ENCODE results near the gene ARHGAP10. TPM values are rescaled to one million over a fixed set of nuclear protein-coding genes. Genes with fewer than 3 reads are reported as not detected.

The ARHGAP10 gene
- total RNA-seq, 1 experiment from 2014 or later, result 36.6 TPM

DNA sequence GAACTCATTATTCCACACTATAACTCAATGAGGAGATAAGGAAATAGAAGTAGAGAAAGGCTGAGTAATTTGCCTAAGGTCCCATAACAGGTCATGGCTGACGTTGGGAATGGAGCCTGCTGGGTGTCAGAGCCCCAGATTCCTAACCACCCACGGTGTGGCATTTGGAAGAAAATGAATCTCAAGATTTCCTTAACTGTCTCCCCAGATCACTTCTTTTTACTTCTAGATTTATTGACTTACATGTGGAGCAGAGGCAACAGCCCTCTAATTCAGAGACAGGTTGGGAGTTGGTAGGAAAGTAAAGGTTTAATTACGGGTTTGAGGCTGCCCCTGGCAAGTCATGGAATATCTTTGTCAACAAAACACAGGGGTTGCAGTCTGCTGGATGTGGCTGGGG is 134.0 kb downstream of the ARHGAP10 start:
- Mint-ChIP-seq H3K36me3 (ENCODE audit: insufficient read depth, unreplicated experiment) (peaks cover 18% of the 10 kb centered on the region), H3K27me3 (ENCODE audit: insufficient read depth, unreplicated experiment) (no peaks in the 10 kb centered on the region), H3K9me3 (ENCODE audit: unreplicated experiment) (no peaks in the 10 kb centered on the region), H3K27ac (ENCODE audit: unreplicated experiment) (no peak overlapping the region), H3K4me1 (ENCODE audit: low read depth, unreplicated experiment) (no peaks in the 10 kb centered on the region), H3K4me3 (ENCODE audit: unreplicated experiment) (no peak overlapping the region)
- CTCF ChIA-PET, result interaction anchor here (1.6 to 1.7 kb wide), 3 partner anchors 23 to 248 kb away, joined by 11 to 36 read pairs (median 11); partner anchors contain the start of gene TMEM184C
- Histone ChIP-seq H3K36me3 (ENCODE audit: control insufficient read depth, insufficient read depth, low read length) (no peaks in the 10 kb centered on the region; the same call in 1 of the 2 replicates), H3K27me3 (replicated peaks; ENCODE audit: control insufficient read depth, insufficient read depth, low read length) (no peaks in the 10 kb centered on the region), H3K4me1 (no peaks in the 10 kb centered on the region), H3K9me3 (no peaks in the 10 kb centered on the region), H3K4me3 (ENCODE audit: low read depth, low read length) (no peak overlapping the region)
- TF ChIP-seq CTCF (IDR thresholded peaks at IDR 0.05; ENCODE audit: insufficient read depth in 1 of 2, low read depth in 1 of 2, low read length in 1 of 2, severe bottlenecking in 1 of 2, unreplicated experiment in 1 of 2), result no peak
- POLR2A ChIA-PET, result no interaction called here
- no peak for DNase-seq
- BruUV-seq (replicated peaks), result no TSS peak
- intact Hi-C loops (cut with micrococcal nuclease; ENCODE audit: unreplicated experiment), result loop anchor here (1.0 to 10.0 kb wide), 5 partner anchors 158 to 351 kb away; partner anchors contain the start of gene TMEM184C

DNA sequence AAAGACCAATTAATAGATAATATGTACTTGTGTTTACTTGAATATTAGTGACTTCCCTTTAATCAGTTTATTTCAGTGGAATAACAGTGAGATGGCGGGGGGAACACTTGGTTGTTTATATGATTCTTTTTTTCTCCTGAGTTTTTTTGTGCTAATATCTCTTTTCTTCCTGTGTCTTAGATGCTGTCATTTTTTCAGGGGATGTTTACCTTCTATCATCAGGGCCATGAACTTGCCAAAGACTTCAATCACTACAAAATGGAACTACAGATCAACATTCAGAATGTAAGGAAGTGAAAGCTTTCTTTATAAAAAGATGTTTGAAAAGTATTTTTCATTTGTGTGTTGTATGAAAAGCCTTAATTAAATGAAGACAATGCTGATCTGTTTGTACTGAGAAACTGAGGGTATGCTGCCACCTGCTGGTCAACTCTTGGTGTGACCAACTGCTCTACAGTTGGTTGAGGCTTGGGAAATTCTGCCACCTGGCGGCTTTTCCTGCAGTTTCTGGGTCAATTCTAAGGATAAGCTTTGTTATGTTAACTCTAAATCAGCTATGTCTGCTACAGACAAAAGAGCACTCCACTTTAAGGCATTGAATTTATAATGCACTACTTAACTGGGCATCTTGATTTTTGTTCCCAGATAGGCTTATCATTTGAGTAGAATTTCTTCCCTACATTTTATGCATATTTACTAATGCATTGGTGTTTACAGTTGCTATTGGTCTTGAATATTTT is 134.8 kb downstream of the ARHGAP10 start:
- Mint-ChIP-seq H3K36me3 (ENCODE audit: insufficient read depth, unreplicated experiment) (peaks cover 18% of the 10 kb centered on the region), H3K4me3 (ENCODE audit: unreplicated experiment) (no peak overlapping the region), H3K9me3 (ENCODE audit: unreplicated experiment) (no peaks in the 10 kb centered on the region), H3K27me3 (ENCODE audit: insufficient read depth, unreplicated experiment) (no peaks in the 10 kb centered on the region), H3K27ac (ENCODE audit: unreplicated experiment) (no peak overlapping the region), H3K4me1 (ENCODE audit: low read depth, unreplicated experiment) (no peaks in the 10 kb centered on the region)
- no peaks in the 10 kb centered on the region; the same call in 1 of the 2 replicates for H3K36me3 ChIP-seq (ENCODE audit: control insufficient read depth, insufficient read depth, low read length)
- intact Hi-C loops (cut with micrococcal nuclease; ENCODE audit: unreplicated experiment), result loop anchor here (1.0 to 10.0 kb wide), 5 partner anchors 158 to 352 kb away; partner anchors contain the start of gene TMEM184C
- H3K4me1 ChIP-seq, result no peaks in the 10 kb centered on the region
- ChIA-PET POLR2A (interaction anchor here (0.7 kb wide), 1 partner anchor 90 kb away, joined by 3 read pairs; no protein-coding TSS in a partner anchor), CTCF (interaction anchor here (0.5 to 1.7 kb wide), 52 partner anchors 9 to 902 kb away, joined by 3 to 36 read pairs (median 4); partner anchors contain the start of genes ARHGAP10, PRMT9 and TMEM184C)
- BruUV-seq (replicated peaks), result no TSS peak
- DNase-seq, result peak; percentile 85 to 86
- no peak overlapping the region for H3K4me3 ChIP-seq (ENCODE audit: low read depth, low read length)
- no peaks in the 10 kb centered on the region for H3K27me3 ChIP-seq (replicated peaks; ENCODE audit: control insufficient read depth, insufficient read depth, low read length)
- no peaks in the 10 kb centered on the region for H3K9me3 ChIP-seq
- peak; percentile 97 to 98 for TF ChIP-seq CTCF (IDR thresholded peaks at IDR 0.05; ENCODE audit: insufficient read depth in 1 of 2, low read depth in 1 of 2, low read length in 1 of 2, severe bottlenecking in 1 of 2, unreplicated experiment in 1 of 2)

- TF ChIP-seq CTCF (IDR thresholded peaks at IDR 0.05; ENCODE audit: insufficient read depth in 1 of 2, low read depth in 1 of 2, low read length in 1 of 2, severe bottlenecking in 1 of 2, unreplicated experiment in 1 of 2), result no peak
- Mint-ChIP-seq H3K36me3 (ENCODE audit: insufficient read depth, unreplicated experiment) (peaks cover 33% of the 10 kb centered on the region), H3K4me1 (ENCODE audit: low read depth, unreplicated experiment) (no peaks in the 10 kb centered on the region), H3K27ac (ENCODE audit: unreplicated experiment) (no peak overlapping the region), H3K4me3 (ENCODE audit: unreplicated experiment) (no peak overlapping the region), H3K9me3 (ENCODE audit: unreplicated experiment) (no peaks in the 10 kb centered on the region), H3K27me3 (ENCODE audit: insufficient read depth, unreplicated experiment) (no peaks in the 10 kb centered on the region)
- no peaks in the 10 kb centered on the region for H3K36me3 ChIP-seq (ENCODE audit: control insufficient read depth, insufficient read depth, low read length)
- no TSS peak for BruUV-seq (replicated peaks)
- intact Hi-C loops (cut with micrococcal nuclease; ENCODE audit: unreplicated experiment), result no loop called here
- H3K27me3 ChIP-seq (replicated peaks; ENCODE audit: control insufficient read depth, insufficient read depth, low read length), result no peaks in the 10 kb centered on the region
- H3K4me1 ChIP-seq, result no peaks in the 10 kb centered on the region
- DNase-seq, result no peak
- no peaks in the 10 kb centered on the region for H3K9me3 ChIP-seq
- CTCF ChIA-PET, result no interaction called here
- POLR2A ChIA-PET, result no interaction called here
- no peak overlapping the region for H3K4me3 ChIP-seq (ENCODE audit: low read depth, low read length)
Measured at GRCh38 chr4:147874109-147874508, 142.2 kb downstream of the ARHGAP10 start.
